Panc1 (cell line): Measurements from ENCODE around the gene NDUFB4.

Experiments
- POLR2AphosphoS5 ChIP-seq: IDR thresholded peaks from 2 replicates; pipeline ENCODE4 v1.6.1; 2012; ENCODE audit warnings: mild to moderate bottlenecking, low read depth, low read length, moderate library complexity
- SIN3A ChIP-seq: IDR thresholded peaks from 2 replicates; pipeline ENCODE4 v1.6.1; 2012; ENCODE audit warnings: low read depth, mild to moderate bottlenecking, low read length, moderate library complexity, borderline replicate concordance; ENCODE audit not compliant: insufficient read depth
- TF ChIP-seq, protein P1 (sequence below): fragments of 450-650 bp; IDR thresholded peaks from 2 replicates; pipeline ENCODE4 v1.5.1; 2017; ENCODE audit warnings: mild to moderate bottlenecking
- TF ChIP-seq, protein P2 (sequence below), 2 experiments: IDR thresholded peaks; 2 replicates each; pipeline ENCODE4 v1.6.1; 2011 to 2012; ENCODE audit warnings: low read depth in 2 of 2, control low read depth in 1 of 2, low read length in 1 of 2, mild to moderate bottlenecking in 1 of 2, moderate library complexity in 1 of 2; ENCODE audit not compliant: insufficient read depth in 1 of 2

GRCh38 chr3:120637851-120638559, 41.9 kb downstream of the NDUFB4 start:
- TF ChIP-seq, protein P1, sequence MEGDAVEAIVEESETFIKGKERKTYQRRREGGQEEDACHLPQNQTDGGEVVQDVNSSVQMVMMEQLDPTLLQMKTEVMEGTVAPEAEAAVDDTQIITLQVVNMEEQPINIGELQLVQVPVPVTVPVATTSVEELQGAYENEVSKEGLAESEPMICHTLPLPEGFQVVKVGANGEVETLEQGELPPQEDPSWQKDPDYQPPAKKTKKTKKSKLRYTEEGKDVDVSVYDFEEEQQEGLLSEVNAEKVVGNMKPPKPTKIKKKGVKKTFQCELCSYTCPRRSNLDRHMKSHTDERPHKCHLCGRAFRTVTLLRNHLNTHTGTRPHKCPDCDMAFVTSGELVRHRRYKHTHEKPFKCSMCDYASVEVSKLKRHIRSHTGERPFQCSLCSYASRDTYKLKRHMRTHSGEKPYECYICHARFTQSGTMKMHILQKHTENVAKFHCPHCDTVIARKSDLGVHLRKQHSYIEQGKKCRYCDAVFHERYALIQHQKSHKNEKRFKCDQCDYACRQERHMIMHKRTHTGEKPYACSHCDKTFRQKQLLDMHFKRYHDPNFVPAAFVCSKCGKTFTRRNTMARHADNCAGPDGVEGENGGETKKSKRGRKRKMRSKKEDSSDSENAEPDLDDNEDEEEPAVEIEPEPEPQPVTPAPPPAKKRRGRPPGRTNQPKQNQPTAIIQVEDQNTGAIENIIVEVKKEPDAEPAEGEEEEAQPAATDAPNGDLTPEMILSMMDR = no peak
- TF ChIP-seq SIN3A (no peak), POLR2AphosphoS5 (no peak)
- TF ChIP-seq, protein P2, sequence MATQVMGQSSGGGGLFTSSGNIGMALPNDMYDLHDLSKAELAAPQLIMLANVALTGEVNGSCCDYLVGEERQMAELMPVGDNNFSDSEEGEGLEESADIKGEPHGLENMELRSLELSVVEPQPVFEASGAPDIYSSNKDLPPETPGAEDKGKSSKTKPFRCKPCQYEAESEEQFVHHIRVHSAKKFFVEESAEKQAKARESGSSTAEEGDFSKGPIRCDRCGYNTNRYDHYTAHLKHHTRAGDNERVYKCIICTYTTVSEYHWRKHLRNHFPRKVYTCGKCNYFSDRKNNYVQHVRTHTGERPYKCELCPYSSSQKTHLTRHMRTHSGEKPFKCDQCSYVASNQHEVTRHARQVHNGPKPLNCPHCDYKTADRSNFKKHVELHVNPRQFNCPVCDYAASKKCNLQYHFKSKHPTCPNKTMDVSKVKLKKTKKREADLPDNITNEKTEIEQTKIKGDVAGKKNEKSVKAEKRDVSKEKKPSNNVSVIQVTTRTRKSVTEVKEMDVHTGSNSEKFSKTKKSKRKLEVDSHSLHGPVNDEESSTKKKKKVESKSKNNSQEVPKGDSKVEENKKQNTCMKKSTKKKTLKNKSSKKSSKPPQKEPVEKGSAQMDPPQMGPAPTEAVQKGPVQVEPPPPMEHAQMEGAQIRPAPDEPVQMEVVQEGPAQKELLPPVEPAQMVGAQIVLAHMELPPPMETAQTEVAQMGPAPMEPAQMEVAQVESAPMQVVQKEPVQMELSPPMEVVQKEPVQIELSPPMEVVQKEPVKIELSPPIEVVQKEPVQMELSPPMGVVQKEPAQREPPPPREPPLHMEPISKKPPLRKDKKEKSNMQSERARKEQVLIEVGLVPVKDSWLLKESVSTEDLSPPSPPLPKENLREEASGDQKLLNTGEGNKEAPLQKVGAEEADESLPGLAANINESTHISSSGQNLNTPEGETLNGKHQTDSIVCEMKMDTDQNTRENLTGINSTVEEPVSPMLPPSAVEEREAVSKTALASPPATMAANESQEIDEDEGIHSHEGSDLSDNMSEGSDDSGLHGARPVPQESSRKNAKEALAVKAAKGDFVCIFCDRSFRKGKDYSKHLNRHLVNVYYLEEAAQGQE (IDR thresholded peaks at IDR 0.05; ENCODE audit: insufficient read depth in 1 of 2, low read depth in 2 of 2, low read length in 1 of 2) = no peak
